Frontal cortex (tissue), 4 donors: ENCODE data around the gene CACNA2D3. TPM values are rescaled to one million over a fixed set of nuclear protein-coding genes. Genes with fewer than 3 reads are reported as not detected.
"Not testable (repeated sequence)": the region's sequence is repeated elsewhere in the genome, so short reads cannot be mapped to it uniquely, and the experiment has no call there.

ENCODE experiments used
- DNase-seq, 2 donors: peaks; one replicate each; pipeline ENCODE4 v3.0.0; 2012; ENCODE audit warnings: low spot score in 2 of 2
- FAIRE-seq: peaks from 2 replicates; lab custom pipeline; 2012; peaks lifted over from hg19 to GRCh38; lab: Jason Lieb, UNC
- total RNA-seq: library from RNA; depleted of rRNA; stranded (reverse); fragments of >200 nt; gene quantifications from one replicate; pipeline ENCODE4 v1.2.3, GENCODE V29; 2014
- donor health status: control.
- donor health status: control.
- donor health status: control.

Gene CACNA2D3
- total RNA-seq, 1 donor from 2014 or later = 30.6 TPM

DNA sequence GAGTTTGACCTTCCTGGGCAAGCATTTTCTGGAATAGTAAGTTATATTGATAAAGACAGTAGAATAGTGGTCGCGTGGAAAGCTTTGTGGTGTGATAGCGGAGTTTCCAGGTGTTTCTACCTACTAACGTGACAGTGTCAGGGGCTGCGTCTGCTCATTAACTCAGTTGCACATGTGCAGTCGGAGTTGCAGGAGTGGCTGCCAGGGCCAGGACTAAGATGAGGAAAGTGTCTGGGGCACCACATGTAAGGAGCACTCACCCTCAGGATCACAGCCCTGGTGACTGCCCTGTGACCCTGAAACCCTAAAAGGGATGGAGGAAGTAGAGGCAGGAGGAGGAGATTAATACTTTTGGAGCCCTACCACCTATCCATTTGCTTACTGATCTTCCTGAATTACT is 510.5 kb downstream of the CACNA2D3 start:
- DNase-seq = no peak
- FAIRE-seq = no peak

DNA sequence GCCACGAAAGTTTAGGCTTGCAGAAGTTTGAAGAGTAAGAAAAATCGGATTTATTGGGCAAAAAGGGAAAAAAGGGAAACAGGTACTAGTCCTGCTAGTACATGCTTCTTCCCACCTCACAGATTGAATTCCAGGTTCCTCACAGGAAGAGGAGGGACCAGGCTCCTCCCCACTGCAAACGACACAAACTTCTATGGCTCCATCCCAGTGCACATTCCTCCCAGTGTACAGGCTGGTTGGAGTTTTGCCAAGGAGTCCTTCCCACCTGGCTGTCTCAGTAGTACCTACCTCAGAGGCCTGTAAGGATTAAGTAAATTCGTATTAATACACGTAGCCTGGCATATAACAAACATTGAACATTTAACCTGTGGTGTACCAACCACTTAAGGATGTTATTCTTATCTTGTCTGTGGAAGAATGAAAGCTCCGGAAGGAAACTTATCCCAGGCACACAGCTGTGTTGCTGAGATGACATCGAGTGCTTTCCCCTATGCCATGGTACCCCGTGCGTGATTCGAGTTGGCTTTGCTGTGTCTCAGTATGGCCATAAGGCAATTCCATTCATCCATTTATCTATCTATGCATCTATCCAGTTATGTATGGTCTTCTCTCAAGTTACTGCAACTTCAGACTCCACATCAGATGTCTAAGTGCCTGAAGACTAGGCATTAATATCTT is 511.2 kb downstream of the CACNA2D3 start:
- no peak for FAIRE-seq
- DNase-seq = no peak

GRCh38 chr3:54634122-54634469 is 511.7 kb downstream of the CACNA2D3 start:
- FAIRE-seq (no peak), DNase-seq (no peak)

GRCh38 chr3:54639790-54640372 is 517.5 kb downstream of the CACNA2D3 start:
- FAIRE-seq, DNase-seq: not testable (repeated sequence)

- FAIRE-seq = no peak
These were observed 519.1 kb downstream of the CACNA2D3 start for GRCh38 chr3:54641226-54642014.

GRCh38 chr3:54642147-54642546 is 519.8 kb downstream of the CACNA2D3 start:
- no peak for DNase-seq
- FAIRE-seq = no peak

More at GRCh38 chr3:54641226-54642014, 519.1 kb downstream of the CACNA2D3 start:
- no peak for DNase-seq

GRCh38 chr3:54647721-54648120 is 525.4 kb downstream of the CACNA2D3 start:
- FAIRE-seq (no peak), DNase-seq (no peak)

DNA sequence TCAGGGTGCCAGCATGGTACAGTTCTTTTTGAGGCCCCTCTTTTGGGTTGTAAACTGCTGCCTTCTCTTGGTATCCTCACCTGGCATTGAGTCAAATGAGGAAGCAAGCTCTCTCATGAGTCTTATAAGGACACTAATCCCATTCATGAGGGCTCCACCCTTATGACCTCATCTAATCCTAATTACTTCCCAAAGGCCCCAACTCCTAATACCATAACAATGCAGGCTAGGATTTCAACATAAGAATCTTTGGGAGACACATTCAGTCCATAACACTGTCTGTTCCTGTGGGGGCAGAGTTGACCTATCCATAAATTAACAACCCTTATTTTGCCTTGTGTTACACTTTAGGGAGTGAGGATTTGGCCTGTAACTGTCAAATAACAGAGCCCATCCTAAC is 527.2 kb downstream of the CACNA2D3 start:
- DNase-seq (no peak), FAIRE-seq (no peak)

- FAIRE-seq = no peak
- DNase-seq = no peak
These were observed 531.3 kb downstream of the CACNA2D3 start for GRCh38 chr3:54653456-54654195.

GRCh38 chr3:54654776-54655175 is 532.4 kb downstream of the CACNA2D3 start:
- no peak for DNase-seq
- FAIRE-seq = no peak

DNA sequence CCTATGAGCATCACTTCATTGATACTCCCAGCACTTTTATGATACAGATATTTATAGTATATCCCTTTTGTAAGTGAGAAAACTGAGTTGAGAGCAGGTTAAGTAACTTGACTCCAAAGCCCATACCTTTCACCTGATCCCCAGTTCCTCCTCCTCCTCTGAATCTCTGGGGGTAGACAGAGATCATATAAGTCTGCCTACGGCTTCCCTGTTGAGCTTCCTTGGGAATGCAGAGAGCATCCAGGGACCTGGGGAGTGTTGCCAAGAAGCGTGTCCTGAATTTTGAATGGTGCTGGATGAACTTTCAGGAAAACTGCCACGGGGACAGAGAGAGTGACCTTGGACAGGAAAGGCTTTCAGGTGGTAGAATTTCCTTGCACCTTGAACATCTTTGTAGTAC is 537.0 kb downstream of the CACNA2D3 start:
- FAIRE-seq (no peak), DNase-seq (no peak)

DNA sequence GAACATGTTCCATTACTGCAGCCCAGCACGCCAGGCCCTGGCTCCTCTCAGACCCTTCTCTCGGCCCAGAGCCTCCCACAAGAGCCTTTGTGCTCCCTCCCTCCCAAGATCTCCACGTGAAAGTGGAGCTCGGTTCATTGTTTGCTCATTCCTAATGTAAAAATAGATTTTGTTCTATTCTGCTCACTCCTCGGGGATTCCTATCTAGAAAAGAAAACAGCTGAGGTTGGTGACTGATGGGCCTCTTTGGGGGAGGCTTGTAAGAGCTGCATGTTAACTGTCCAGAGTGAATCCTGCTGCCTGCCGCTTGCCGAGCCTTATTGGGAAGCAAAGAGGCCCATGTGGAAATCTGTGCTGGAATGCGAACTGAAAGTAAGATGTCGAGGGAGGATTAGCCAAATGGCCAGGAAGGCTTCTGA is 538.4 kb downstream of the CACNA2D3 start:
- DNase-seq (no peak), FAIRE-seq (no peak)

GRCh38 chr3:54661151-54661550 is 538.8 kb downstream of the CACNA2D3 start:
- DNase-seq (no peak), FAIRE-seq (no peak)

DNA sequence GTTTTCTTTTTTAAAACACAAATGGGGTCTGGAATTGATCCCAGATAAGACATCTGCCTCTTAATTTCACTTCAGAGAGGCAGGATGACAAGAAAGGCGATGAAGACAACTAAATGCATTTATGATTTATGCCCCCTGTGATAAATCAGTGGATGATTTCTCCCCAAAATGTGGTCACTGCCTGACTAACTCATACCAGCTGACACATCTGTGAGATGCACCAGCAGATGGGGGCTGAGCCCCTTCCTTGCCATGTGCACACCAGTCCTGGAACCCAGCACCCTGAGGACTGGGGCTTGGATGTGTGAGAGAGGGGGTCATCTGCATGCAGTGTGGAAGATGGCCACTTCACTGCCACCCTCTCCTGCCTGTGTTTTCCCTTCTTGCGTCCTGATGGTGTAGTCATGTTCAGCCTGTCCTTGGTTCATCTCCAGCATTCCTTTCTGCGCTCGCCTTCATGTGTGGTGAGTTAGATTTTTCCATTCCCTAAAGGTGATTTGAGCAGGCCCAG is 541.2 kb downstream of the CACNA2D3 start:
- no peak for DNase-seq
- no peak for FAIRE-seq

- FAIRE-seq = no peak
- no peak for DNase-seq
These were observed 542.8 kb downstream of the CACNA2D3 start for GRCh38 chr3:54665016-54665600.

DNA sequence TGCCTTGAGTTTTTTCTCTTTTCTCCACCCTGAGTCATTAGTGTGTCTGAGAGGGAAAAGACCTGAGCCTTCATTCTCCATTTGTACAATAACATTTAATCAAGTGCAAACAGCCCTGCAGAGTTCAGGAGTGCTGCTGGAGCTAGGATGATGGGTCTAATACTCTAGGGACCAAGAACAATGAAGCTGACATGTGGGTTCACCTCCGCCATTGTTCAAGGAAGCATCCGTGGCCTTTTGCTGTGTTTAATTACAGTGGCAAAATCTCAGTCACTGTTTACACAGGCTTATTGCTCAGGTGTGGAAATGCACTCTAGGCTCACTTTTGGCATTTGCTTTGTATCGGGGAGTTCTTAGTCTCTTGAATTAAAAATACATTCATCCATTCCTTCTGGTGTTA is 545.9 kb downstream of the CACNA2D3 start:
- DNase-seq = no peak
- no peak for FAIRE-seq

GRCh38 chr3:54670201-54671000 is 548.0 kb downstream of the CACNA2D3 start:
- FAIRE-seq = no peak
- DNase-seq = no peak

- no peak for FAIRE-seq
- no peak for DNase-seq
These were observed 549.2 kb downstream of the CACNA2D3 start for GRCh38 chr3:54671511-54671910.

- FAIRE-seq = no peak
These were observed 553.7 kb downstream of the CACNA2D3 start for GRCh38 chr3:54676087-54676486.

More at GRCh38 chr3:54676087-54676486, 553.7 kb downstream of the CACNA2D3 start:
- no peak for DNase-seq
